ENCODE results near the gene PSMB7. TPM values are rescaled to one million over a fixed set of nuclear protein-coding genes. Genes with fewer than 3 reads are reported as not detected.
A peak's percentile ranks its signal among the peaks of the same experiment; 100 is the strongest.

PSMB7 gene
- total RNA-seq, 4 donors from 2014 or later = 265 to 438 (median 354) TPM

GRCh38 chr9:124368692-124369091, 46.5 kb downstream of the PSMB7 start:
- in situ Hi-C loops (cut with MboI; ENCODE audit: low sequenced_read_pairs in 4 of 4) (no loop called here), intact Hi-C loops (cut with DNase I; ENCODE audit: low total_unique reads) (no loop called here)
- Histone ChIP-seq H3K27ac (no peak overlapping the region), H3K4me3 (no peak overlapping the region), H3K36me3 (no peaks in the 10 kb centered on the region), H3K9me3 (no peaks in the 10 kb centered on the region), H3K4me1 (peaks cover 40 to 44% of the 10 kb centered on the region in 2 donors), H3K27me3 (no peaks in the 10 kb centered on the region)
- ATAC-seq (no peak), DNase-seq (no peak)
- no peak for TF ChIP-seq POLR2A (IDR thresholded peaks at IDR 0.05)
- TF ChIP-seq, protein P1, sequence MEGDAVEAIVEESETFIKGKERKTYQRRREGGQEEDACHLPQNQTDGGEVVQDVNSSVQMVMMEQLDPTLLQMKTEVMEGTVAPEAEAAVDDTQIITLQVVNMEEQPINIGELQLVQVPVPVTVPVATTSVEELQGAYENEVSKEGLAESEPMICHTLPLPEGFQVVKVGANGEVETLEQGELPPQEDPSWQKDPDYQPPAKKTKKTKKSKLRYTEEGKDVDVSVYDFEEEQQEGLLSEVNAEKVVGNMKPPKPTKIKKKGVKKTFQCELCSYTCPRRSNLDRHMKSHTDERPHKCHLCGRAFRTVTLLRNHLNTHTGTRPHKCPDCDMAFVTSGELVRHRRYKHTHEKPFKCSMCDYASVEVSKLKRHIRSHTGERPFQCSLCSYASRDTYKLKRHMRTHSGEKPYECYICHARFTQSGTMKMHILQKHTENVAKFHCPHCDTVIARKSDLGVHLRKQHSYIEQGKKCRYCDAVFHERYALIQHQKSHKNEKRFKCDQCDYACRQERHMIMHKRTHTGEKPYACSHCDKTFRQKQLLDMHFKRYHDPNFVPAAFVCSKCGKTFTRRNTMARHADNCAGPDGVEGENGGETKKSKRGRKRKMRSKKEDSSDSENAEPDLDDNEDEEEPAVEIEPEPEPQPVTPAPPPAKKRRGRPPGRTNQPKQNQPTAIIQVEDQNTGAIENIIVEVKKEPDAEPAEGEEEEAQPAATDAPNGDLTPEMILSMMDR (IDR thresholded peaks at IDR 0.05 in 4 of 5, conservative IDR thresholded peaks at IDR 0.05 in 1 of 5) = peak in 1 of 5 experiments; percentile 6

DNA sequence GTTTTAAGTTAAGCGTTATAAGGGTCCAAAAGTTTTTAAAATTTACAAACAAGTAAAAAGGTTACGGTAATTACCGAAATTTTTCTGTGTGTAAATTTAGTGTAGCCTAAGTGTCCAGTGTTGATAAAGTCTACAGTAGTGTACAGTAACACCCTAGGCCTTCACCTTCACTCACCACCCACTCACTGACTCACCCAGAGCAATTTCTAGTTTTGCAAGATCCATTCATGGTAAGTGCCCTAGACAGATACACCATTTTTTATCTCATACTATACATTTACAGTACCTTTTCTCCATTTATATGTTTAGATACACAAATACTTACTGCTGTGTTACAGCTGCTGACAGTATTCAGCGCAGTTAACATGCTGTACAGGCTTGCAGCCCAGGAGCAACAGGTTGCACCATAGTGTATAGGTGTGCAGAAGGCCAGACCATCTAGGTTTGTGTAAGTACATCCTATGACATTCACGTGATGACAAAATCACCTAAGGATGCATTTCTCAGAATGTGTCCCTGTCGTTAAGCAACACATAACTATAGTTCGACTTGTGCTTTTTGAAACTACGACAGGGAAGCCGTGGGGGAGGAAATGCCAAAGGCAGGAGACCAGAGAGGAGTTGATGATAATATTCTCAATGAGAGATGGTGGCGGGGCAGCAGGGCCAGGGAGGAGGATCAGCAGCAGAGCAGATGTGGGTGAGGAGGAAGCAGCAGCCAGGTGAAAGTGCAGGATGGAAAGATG, 48.6 kb downstream of the PSMB7 start:
- in situ Hi-C loops (cut with MboI; ENCODE audit: low sequenced_read_pairs in 4 of 4) = no loop called here
- Histone ChIP-seq H3K4me1 (peaks cover 36 to 44% of the 10 kb centered on the region in 2 donors), H3K27me3 (no peaks in the 10 kb centered on the region), H3K9me3 (no peaks in the 10 kb centered on the region), H3K27ac (no peak overlapping the region), H3K36me3 (no peaks in the 10 kb centered on the region), H3K4me3 (no peak overlapping the region)
- intact Hi-C loops (cut with DNase I; ENCODE audit: low total_unique reads) = no loop called here
- DNase-seq (no peak), ATAC-seq (no peak)
- no peak for TF ChIP-seq POLR2A (IDR thresholded peaks at IDR 0.05)
- TF ChIP-seq, protein P1 (IDR thresholded peaks at IDR 0.05 in 4 of 5, conservative IDR thresholded peaks at IDR 0.05 in 1 of 5) = no peak

DNA sequence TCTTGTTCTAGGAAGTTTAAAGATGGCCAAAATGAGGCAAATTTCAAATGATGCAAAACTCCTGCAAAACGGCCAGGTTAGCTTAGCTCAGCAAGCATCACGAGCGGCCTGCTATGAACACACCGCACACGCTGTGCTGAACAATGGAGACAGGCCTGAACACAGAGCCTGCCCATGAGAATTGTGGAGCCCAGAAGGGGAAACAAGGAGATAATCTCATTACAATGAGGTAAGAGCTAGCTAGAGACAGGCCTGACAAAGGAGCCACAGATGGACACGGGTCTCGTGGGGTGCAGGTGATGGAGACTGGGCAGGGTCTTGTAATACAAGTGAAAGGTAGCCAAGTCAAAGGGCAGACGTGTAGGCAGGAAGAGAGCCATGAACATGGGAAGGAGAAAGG, 50.2 kb downstream of the PSMB7 start:
- Histone ChIP-seq H3K27ac (no peak overlapping the region), H3K36me3 (no peaks in the 10 kb centered on the region), H3K27me3 (no peaks in the 10 kb centered on the region), H3K4me1 (peaks cover 26 to 35% of the 10 kb centered on the region in 2 donors), H3K9me3 (no peaks in the 10 kb centered on the region), H3K4me3 (no peak overlapping the region)
- intact Hi-C loops (cut with DNase I; ENCODE audit: low total_unique reads) = no loop called here
- in situ Hi-C loops (cut with MboI; ENCODE audit: low sequenced_read_pairs in 4 of 4) = no loop called here
- ATAC-seq (no peak), DNase-seq (no peak)
- TF ChIP-seq, protein P1 (IDR thresholded peaks at IDR 0.05 in 4 of 5, conservative IDR thresholded peaks at IDR 0.05 in 1 of 5) = no peak
- no peak for TF ChIP-seq POLR2A (IDR thresholded peaks at IDR 0.05)

GRCh38 chr9:124364141-124364540, 51.1 kb downstream of the PSMB7 start:
- ATAC-seq = peak in 1 of 2 donors; percentile 29
- intact Hi-C loops (cut with DNase I; ENCODE audit: low total_unique reads) = no loop called here
- no peak overlapping the region for H3K27ac ChIP-seq
- H3K4me3 ChIP-seq = no peak overlapping the region
- H3K36me3 ChIP-seq = no peaks in the 10 kb centered on the region
- in situ Hi-C loops (cut with MboI; ENCODE audit: low sequenced_read_pairs in 4 of 4) = no loop called here
- peaks cover 23 to 33% of the 10 kb centered on the region in 2 donors for H3K4me1 ChIP-seq
- H3K9me3 ChIP-seq = no peaks in the 10 kb centered on the region
- no peak for DNase-seq
- no peaks in the 10 kb centered on the region for H3K27me3 ChIP-seq
- TF ChIP-seq, protein P1 (IDR thresholded peaks at IDR 0.05 in 4 of 5, conservative IDR thresholded peaks at IDR 0.05 in 1 of 5) = no peak
- TF ChIP-seq POLR2A (IDR thresholded peaks at IDR 0.05) = no peak

Data from gastrocnemius medialis (tissue), 4 donors.